ENCODE data around the gene ZDHHC13. TPM values are rescaled to one million over a fixed set of nuclear protein-coding genes. Genes with fewer than 3 reads are reported as not detected.

Gene ZDHHC13
- total and polyA plus RNA-seq, 3 donors from 2014 or later, result 16.3 to 32.6 (median 17.2) TPM

DNA sequence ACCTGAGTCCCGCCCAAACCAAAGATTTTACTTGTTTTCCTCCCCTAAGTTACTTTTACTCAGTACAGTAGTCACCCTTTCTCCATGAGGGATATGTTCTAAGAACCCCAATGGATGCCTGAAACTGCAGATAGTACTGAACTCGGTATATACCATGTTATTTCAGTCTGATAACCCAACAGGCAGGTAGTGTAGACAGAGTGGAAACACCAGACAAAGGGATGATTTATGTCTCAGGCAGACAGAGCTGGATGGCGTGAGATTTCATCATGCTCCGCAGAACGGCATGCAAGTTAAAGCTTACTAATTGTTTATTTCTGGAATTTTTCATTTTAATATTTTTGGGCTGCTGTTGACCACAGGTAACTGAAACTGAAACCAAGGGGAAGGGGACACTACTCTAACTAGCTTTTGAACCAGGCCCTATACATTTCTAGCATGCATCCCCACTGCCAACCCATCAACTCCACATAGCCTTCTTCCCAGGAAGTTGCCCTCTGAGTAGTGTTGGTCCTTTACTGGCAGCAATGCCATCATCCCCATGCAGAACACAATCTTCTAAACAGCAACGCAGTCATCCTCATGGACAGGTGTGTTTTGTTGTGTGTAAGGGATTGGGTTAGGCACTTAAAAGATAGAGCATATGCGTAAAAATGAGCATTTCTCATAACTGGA, 57.1 kb downstream of the ZDHHC13 start:
- intact Hi-C loops (cut with DNase I; ENCODE audit: low total_unique reads), result no loop called here
- H3K27me3 ChIP-seq, result no peaks in the 10 kb centered on the region
- TF ChIP-seq, protein P1, sequence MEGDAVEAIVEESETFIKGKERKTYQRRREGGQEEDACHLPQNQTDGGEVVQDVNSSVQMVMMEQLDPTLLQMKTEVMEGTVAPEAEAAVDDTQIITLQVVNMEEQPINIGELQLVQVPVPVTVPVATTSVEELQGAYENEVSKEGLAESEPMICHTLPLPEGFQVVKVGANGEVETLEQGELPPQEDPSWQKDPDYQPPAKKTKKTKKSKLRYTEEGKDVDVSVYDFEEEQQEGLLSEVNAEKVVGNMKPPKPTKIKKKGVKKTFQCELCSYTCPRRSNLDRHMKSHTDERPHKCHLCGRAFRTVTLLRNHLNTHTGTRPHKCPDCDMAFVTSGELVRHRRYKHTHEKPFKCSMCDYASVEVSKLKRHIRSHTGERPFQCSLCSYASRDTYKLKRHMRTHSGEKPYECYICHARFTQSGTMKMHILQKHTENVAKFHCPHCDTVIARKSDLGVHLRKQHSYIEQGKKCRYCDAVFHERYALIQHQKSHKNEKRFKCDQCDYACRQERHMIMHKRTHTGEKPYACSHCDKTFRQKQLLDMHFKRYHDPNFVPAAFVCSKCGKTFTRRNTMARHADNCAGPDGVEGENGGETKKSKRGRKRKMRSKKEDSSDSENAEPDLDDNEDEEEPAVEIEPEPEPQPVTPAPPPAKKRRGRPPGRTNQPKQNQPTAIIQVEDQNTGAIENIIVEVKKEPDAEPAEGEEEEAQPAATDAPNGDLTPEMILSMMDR (IDR thresholded peaks at IDR 0.05), result no peak
- no peak for TF ChIP-seq POLR2A (IDR thresholded peaks at IDR 0.05)
- no peak overlapping the region for H3K4me3 ChIP-seq
- 94 to 96% methylated on average over 7 of the region's 7 CpGs for WGBS, 2 donors
- no peaks in the 10 kb centered on the region for H3K36me3 ChIP-seq (ENCODE audit: low read depth, missing control alignments)
- DNase-seq, result no peak
- no peak overlapping the region for H3K27ac ChIP-seq
- H3K4me1 ChIP-seq, result no peaks in the 10 kb centered on the region
- no peaks in the 10 kb centered on the region for H3K9me3 ChIP-seq

GRCh38 chr11:19176629-19177186, 59.7 kb downstream of the ZDHHC13 start:
- WGBS, 2 donors, result 51 to 57% methylated on average over 2 of the region's 2 CpGs
- Histone ChIP-seq H3K9me3 (no peaks in the 10 kb centered on the region), H3K27ac (no peak overlapping the region), H3K36me3 (ENCODE audit: low read depth, missing control alignments) (no peaks in the 10 kb centered on the region), H3K4me1 (no peaks in the 10 kb centered on the region), H3K4me3 (no peak overlapping the region), H3K27me3 (no peaks in the 10 kb centered on the region)
- intact Hi-C loops (cut with DNase I; ENCODE audit: low total_unique reads), result no loop called here
- DNase-seq, result no peak
- TF ChIP-seq POLR2A (IDR thresholded peaks at IDR 0.05), result no peak
- TF ChIP-seq, protein P1 (IDR thresholded peaks at IDR 0.05), result no peak

- Histone ChIP-seq H3K36me3 (ENCODE audit: low read depth, missing control alignments) (no peaks in the 10 kb centered on the region), H3K4me1 (no peaks in the 10 kb centered on the region), H3K27me3 (no peaks in the 10 kb centered on the region), H3K27ac (no peak overlapping the region), H3K4me3 (no peak overlapping the region), H3K9me3 (no peaks in the 10 kb centered on the region)
- TF ChIP-seq, protein P1 (IDR thresholded peaks at IDR 0.05), result no peak
- TF ChIP-seq POLR2A (IDR thresholded peaks at IDR 0.05), result no peak
- no peak for DNase-seq
- intact Hi-C loops (cut with DNase I; ENCODE audit: low total_unique reads), result no loop called here
- 73 to 85% methylated on average over 5 of the region's 5 CpGs for WGBS, 2 donors
These were observed 64.7 kb downstream of the ZDHHC13 start for GRCh38 chr11:19181531-19182261.

DNA sequence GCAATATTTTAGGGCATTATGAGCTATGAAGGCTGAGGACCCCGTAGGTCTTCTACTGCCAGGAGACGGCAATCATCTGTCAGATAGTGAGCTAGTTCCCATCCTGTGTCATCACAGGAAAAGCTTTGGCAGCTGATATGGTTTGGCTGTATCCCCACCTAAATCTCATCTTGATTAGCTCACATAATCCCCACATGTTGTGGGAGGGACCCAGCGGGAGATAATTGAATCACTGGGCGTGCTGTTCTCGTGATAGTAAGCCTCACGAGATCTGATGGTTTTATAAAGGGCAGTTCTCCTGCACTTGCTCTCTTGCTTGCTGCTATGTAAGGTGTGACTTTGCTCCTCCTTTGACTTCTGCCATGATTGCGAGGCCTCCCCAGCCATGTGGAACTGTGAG, 66.7 kb downstream of the ZDHHC13 start:
- no peaks in the 10 kb centered on the region for H3K9me3 ChIP-seq
- H3K36me3 ChIP-seq (ENCODE audit: low read depth, missing control alignments), result no peaks in the 10 kb centered on the region
- TF ChIP-seq, protein P1 (IDR thresholded peaks at IDR 0.05), result no peak
- no peak for TF ChIP-seq POLR2A (IDR thresholded peaks at IDR 0.05)
- intact Hi-C loops (cut with DNase I; ENCODE audit: low total_unique reads), result no loop called here
- no peak for DNase-seq
- H3K27ac ChIP-seq, result no peak overlapping the region
- H3K27me3 ChIP-seq, result no peaks in the 10 kb centered on the region
- H3K4me3 ChIP-seq, result no peak overlapping the region
- no peaks in the 10 kb centered on the region for H3K4me1 ChIP-seq
- WGBS, 2 donors, result 78 to 91% methylated on average over 7 of the region's 7 CpGs

Measured in testis (tissue), 3 donors.